Measurements from ENCODE around the gene FLT4.

GRCh38 chr5:180670157-180670556 is 20.8 kb upstream of the FLT4 start:
- no peak for TF ChIP-seq YY1 (IDR thresholded peaks at IDR 0.05; ENCODE audit: low read depth)
- no peak for TF ChIP-seq TAF1 (IDR thresholded peaks at IDR 0.05; ENCODE audit: low read depth)
- TF ChIP-seq CEBPB (IDR thresholded peaks at IDR 0.05), result no peak

All from Ishikawa (cell line).